GM18505 (cell line): Measurements from ENCODE around the gene EVI2B.
"Not testable (repeated sequence)": the region's sequence is repeated elsewhere in the genome, so short reads cannot be mapped to it uniquely, and the experiment has no call there.

Source experiments
- ATAC-seq: cut with Tn5 transposase; IDR thresholded peaks from one replicate; pipeline ENCODE4 v1.9.1; 2021; ENCODE audit not compliant: unreplicated experiment
- POLR2A ChIP-seq: IDR thresholded peaks from 4 replicates; pipeline ENCODE4 v1.6.1; 2011; ENCODE audit warnings: borderline replicate concordance; ENCODE audit not compliant: insufficient read depth, insufficient read length; ENCODE audit errors: extremely low read depth

Gene EVI2B

GRCh38 chr17:31320791-31321190 is 6.9 kb upstream of the EVI2B start:
- no peak for ATAC-seq
- no peak for TF ChIP-seq POLR2A

GRCh38 chr17:31320241-31320640 is 6.4 kb upstream of the EVI2B start:
- no peak for TF ChIP-seq POLR2A
- no peak for ATAC-seq

- ATAC-seq: no peak
- TF ChIP-seq POLR2A: peak; percentile 45
These were observed 5.2 kb upstream of the EVI2B start for GRCh38 chr17:31318851-31319661.

GRCh38 chr17:31318298-31318801 is 4.5 kb upstream of the EVI2B start:
- TF ChIP-seq POLR2A: peak; percentile 41
- no peak for ATAC-seq

GRCh38 chr17:31314782-31315100 is 887 bp upstream of the EVI2B start:
- TF ChIP-seq POLR2A: no peak
- ATAC-seq: no peak

- ATAC-seq: not testable (repeated sequence)
These were observed 1.6 kb downstream of the EVI2B start for GRCh38 chr17:31312223-31312622.

GRCh38 chr17:31311526-31311925 is 2.3 kb downstream of the EVI2B start:
- no peak for ATAC-seq
- TF ChIP-seq POLR2A: no peak

GRCh38 chr17:31310886-31311285 is 3.0 kb downstream of the EVI2B start:
- peak; percentile 12 for TF ChIP-seq POLR2A
- ATAC-seq: no peak

GRCh38 chr17:31310260-31310659 is 3.6 kb downstream of the EVI2B start:
- ATAC-seq: no peak
- TF ChIP-seq POLR2A: no peak

GRCh38 chr17:31309556-31309955 is 4.3 kb downstream of the EVI2B start:
- ATAC-seq: no peak
- peak; percentile 35 for TF ChIP-seq POLR2A

GRCh38 chr17:31308372-31309334 is 5.2 kb downstream of the EVI2B start:
- ATAC-seq: no peak
- peak; percentile 29 for TF ChIP-seq POLR2A

GRCh38 chr17:31307640-31308039 is 6.2 kb downstream of the EVI2B start:
- no peak for TF ChIP-seq POLR2A
- ATAC-seq: no peak

GRCh38 chr17:31299624-31300023 is 14.2 kb downstream of the EVI2B start:
- ATAC-seq: no peak
- TF ChIP-seq POLR2A: no peak

GRCh38 chr17:31297090-31297489 is 16.8 kb downstream of the EVI2B start, which contains the start of gene OMG:
Gene OMG (minus strand): TSS chr17:31297239. CDS start chr17:31296331, 908 bp downstream.
- ATAC-seq: no peak
- TF ChIP-seq POLR2A: no peak

GRCh38 chr17:31296142-31296541 is 17.7 kb downstream of the EVI2B start:
- no peak for TF ChIP-seq POLR2A
- no peak for ATAC-seq
